ENCODE data around the gene BST2. TPM values are rescaled to one million over a fixed set of nuclear protein-coding genes. Genes with fewer than 3 reads are reported as not detected.

BST2 gene
- total RNA-seq, 2 experiments from 2014 or later = 92.6 to 98.6 TPM

- H3K4me1 Mint-ChIP-seq = peaks cover 36% of the 10 kb centered on the region
- no peaks in the 10 kb centered on the region for H3K27me3 Mint-ChIP-seq
- no peak for DNase-seq
- peaks cover 37% of the 10 kb centered on the region for H3K36me3 Mint-ChIP-seq
- peak overlapping the region; percentile 96 for H3K27ac Mint-ChIP-seq
- H3K4me3 Mint-ChIP-seq = peak overlapping the region; percentile 92
- H3K9me3 Mint-ChIP-seq = no peaks in the 10 kb centered on the region
Measured at GRCh38 chr19:17404015-17404414, 1.4 kb downstream of the BST2 start.

- H3K27ac Mint-ChIP-seq = peak overlapping the region; percentile 62
- H3K36me3 Mint-ChIP-seq = peaks cover 40% of the 10 kb centered on the region
- H3K27me3 Mint-ChIP-seq = no peaks in the 10 kb centered on the region
- peak overlapping the region; percentile 92 for H3K4me3 Mint-ChIP-seq
- H3K9me3 Mint-ChIP-seq = no peaks in the 10 kb centered on the region
- DNase-seq = peak; percentile 41
- H3K4me1 Mint-ChIP-seq = peaks cover 36% of the 10 kb centered on the region
Measured at GRCh38 chr19:17402982-17403855, 2.2 kb downstream of the BST2 start.

GRCh38 chr19:17401628-17402027, 3.8 kb downstream of the BST2 start:
- H3K27ac Mint-ChIP-seq = peak overlapping the region; percentile 25
- H3K9me3 Mint-ChIP-seq = no peaks in the 10 kb centered on the region
- peaks cover 35% of the 10 kb centered on the region for H3K36me3 Mint-ChIP-seq
- H3K4me1 Mint-ChIP-seq = peaks cover 23% of the 10 kb centered on the region
- no peaks in the 10 kb centered on the region for H3K27me3 Mint-ChIP-seq
- no peak overlapping the region for H3K4me3 Mint-ChIP-seq
- DNase-seq = no peak

- Mint-ChIP-seq H3K27ac (no peak overlapping the region), H3K9me3 (no peaks in the 10 kb centered on the region), H3K4me1 (peaks cover 12% of the 10 kb centered on the region), H3K4me3 (no peak overlapping the region), H3K27me3 (no peaks in the 10 kb centered on the region), H3K36me3 (peaks cover 28% of the 10 kb centered on the region)
- DNase-seq = no peak
Measured at GRCh38 chr19:17398902-17399527, 6.4 kb downstream of the BST2 start.

GRCh38 chr19:17394891-17395415, 10.5 kb downstream of the BST2 start:
- peak; percentile 33 for DNase-seq
- Mint-ChIP-seq H3K27me3 (peaks cover 5% of the 10 kb centered on the region), H3K9me3 (no peaks in the 10 kb centered on the region), H3K27ac (no peak overlapping the region), H3K36me3 (peaks cover 10% of the 10 kb centered on the region), H3K4me1 (peaks cover 17% of the 10 kb centered on the region), H3K4me3 (no peak overlapping the region)

- Mint-ChIP-seq H3K4me3 (no peak within 1 kb of the TSS), H3K9me3 (no peaks in the 10 kb centered on the region), H3K27me3 (peaks cover 9% of the 10 kb centered on the region), H3K36me3 (peaks cover 9% of the 10 kb centered on the region), H3K27ac (no peak within 1 kb of the TSS), H3K4me1 (peaks cover 17% of the 10 kb centered on the region)
- no peak for DNase-seq
Measured at GRCh38 chr19:17393914-17394313, 11.5 kb downstream of the BST2 start, which contains the start of gene CCDC194. Gene CCDC194 (minus strand): TSS chr19:17394196. CDS start chr19:17394158, 38 bp downstream.

GRCh38 chr19:17393002-17393401, 12.4 kb downstream of the BST2 start:
- no peak overlapping the region for H3K4me3 Mint-ChIP-seq
- H3K9me3 Mint-ChIP-seq = no peaks in the 10 kb centered on the region
- DNase-seq = no peak
- peaks cover 9% of the 10 kb centered on the region for H3K27me3 Mint-ChIP-seq
- H3K27ac Mint-ChIP-seq = no peak overlapping the region
- peaks cover 17% of the 10 kb centered on the region for H3K4me1 Mint-ChIP-seq
- peaks cover 6% of the 10 kb centered on the region for H3K36me3 Mint-ChIP-seq

GRCh38 chr19:17391371-17392151, 13.9 kb downstream of the BST2 start:
- peaks cover 17% of the 10 kb centered on the region for H3K4me1 Mint-ChIP-seq
- no peaks in the 10 kb centered on the region for H3K9me3 Mint-ChIP-seq
- no peak overlapping the region for H3K27ac Mint-ChIP-seq
- peaks cover 3% of the 10 kb centered on the region for H3K36me3 Mint-ChIP-seq
- H3K27me3 Mint-ChIP-seq = peaks cover 9% of the 10 kb centered on the region
- DNase-seq = no peak
- peak overlapping the region; percentile 67 for H3K4me3 Mint-ChIP-seq

GRCh38 chr19:17390665-17391370, 14.6 kb downstream of the BST2 start:
- H3K9me3 Mint-ChIP-seq = no peaks in the 10 kb centered on the region
- H3K4me1 Mint-ChIP-seq = peaks cover 17% of the 10 kb centered on the region
- H3K4me3 Mint-ChIP-seq = peak overlapping the region; percentile 89
- peaks cover 3% of the 10 kb centered on the region for H3K36me3 Mint-ChIP-seq
- H3K27me3 Mint-ChIP-seq = peaks cover 9% of the 10 kb centered on the region
- DNase-seq = peak; percentile 94
- H3K27ac Mint-ChIP-seq = peak overlapping the region; percentile 59

GRCh38 chr19:17389957-17390664, 15.3 kb downstream of the BST2 start:
- Mint-ChIP-seq H3K36me3 (no peaks in the 10 kb centered on the region), H3K9me3 (no peaks in the 10 kb centered on the region), H3K4me1 (peaks cover 14% of the 10 kb centered on the region), H3K27ac (no peak overlapping the region), H3K27me3 (peaks cover 9% of the 10 kb centered on the region), H3K4me3 (peak overlapping the region; percentile 89)
- no peak for DNase-seq

GRCh38 chr19:17389288-17389687, 16.1 kb downstream of the BST2 start:
- DNase-seq = no peak
- H3K27ac Mint-ChIP-seq = no peak overlapping the region
- peaks cover 9% of the 10 kb centered on the region for H3K27me3 Mint-ChIP-seq
- no peaks in the 10 kb centered on the region for H3K36me3 Mint-ChIP-seq
- H3K4me1 Mint-ChIP-seq = peaks cover 12% of the 10 kb centered on the region
- H3K9me3 Mint-ChIP-seq = no peaks in the 10 kb centered on the region
- no peak overlapping the region for H3K4me3 Mint-ChIP-seq

GRCh38 chr19:17385878-17386611, 19.4 kb downstream of the BST2 start:
- peaks cover 7% of the 10 kb centered on the region for H3K4me1 Mint-ChIP-seq
- H3K27me3 Mint-ChIP-seq = peaks cover 9% of the 10 kb centered on the region

GRCh38 chr19:17380426-17381138, 24.8 kb downstream of the BST2 start:
- Mint-ChIP-seq H3K36me3 (no peaks in the 10 kb centered on the region), H3K27me3 (peaks cover 21% of the 10 kb centered on the region), H3K4me1 (peaks cover 6% of the 10 kb centered on the region), H3K27ac (no peak overlapping the region), H3K4me3 (no peak overlapping the region), H3K9me3 (no peaks in the 10 kb centered on the region)
- DNase-seq = no peak

More at GRCh38 chr19:17385878-17386611, 19.4 kb downstream of the BST2 start:
- no peak overlapping the region for H3K27ac Mint-ChIP-seq
- H3K4me3 Mint-ChIP-seq = no peak overlapping the region
- peak; percentile 70 for DNase-seq
- no peaks in the 10 kb centered on the region for H3K36me3 Mint-ChIP-seq
- no peaks in the 10 kb centered on the region for H3K9me3 Mint-ChIP-seq
